Right ventricle myocardium inferior (tissue), 1 donor: ENCODE results near the gene DIO1. TPM values are rescaled to one million over a fixed set of nuclear protein-coding genes. Genes with fewer than 3 reads are reported as not detected.

Experiments used
- ATAC-seq: fragments of 200-7000 bp; cut with Tn5 transposase; one replicate; pipeline ENCODE4 v1.9.1; 2020; ENCODE audit warnings: mild to moderate bottlenecking, moderate library complexity
- DNase-seq: peaks from one replicate; pipeline ENCODE4 v3.0.0; 2021; ENCODE audit errors: missing footprints
- intact Hi-C: fragments of 100-400 bp; cut with DNase I; formaldehyde crosslinking; loops from one replicate; pipeline ENCODE4 v1.11.0; 2022
- total RNA-seq: library from RNA; stranded (reverse); fragmentation: NEBNext Ultra II Directional; extraction: Animal tissue kit (Norgen Biotek cat#: 25700); gene quantifications from one replicate; pipeline ENCODE4 v1.2.1, GENCODE V29; 2021
- donor health status: DM: no; HTN: yes; CAD: no; lungs with severe emphysema.

The DIO1 gene
- total RNA-seq, 1 donor from 2014 or later, result not detected

- intact Hi-C loops, result loop anchor here (2.0 to 5.0 kb wide), 2 partner anchors 56 to 161 kb away; partner anchors contain the start of genes LRRC42, TCEANC2 and TMEM59
- DNase-seq (no peak), ATAC-seq (no peak)
Measured at GRCh38 chr1:53891018-53891417, 3.0 kb upstream of the DIO1 start.

GRCh38 chr1:53891678-53892077, 2.3 kb upstream of the DIO1 start:
- intact Hi-C loops, result loop anchor here (2.0 to 5.0 kb wide), 2 partner anchors 55 to 161 kb away; partner anchors contain the start of genes LRRC42, TCEANC2 and TMEM59
- no peak for DNase-seq
- no peak for ATAC-seq

GRCh38 chr1:53892911-53893310, 1.1 kb upstream of the DIO1 start:
- no peak for ATAC-seq
- intact Hi-C loops, result loop anchor here (5.0 kb wide), 1 partner anchor 159 kb away; the partner anchor contains the start of genes TCEANC2 and TMEM59
- DNase-seq, result no peak

GRCh38 chr1:53894644-53895043, 657 bp downstream of the DIO1 start:
- DNase-seq, result no peak
- intact Hi-C loops, result loop anchor here (5.0 kb wide), 1 partner anchor 158 kb away; the partner anchor contains the start of genes TCEANC2 and TMEM59
- ATAC-seq, result no peak

- DNase-seq, result no peak
- no peak for ATAC-seq
- intact Hi-C loops, result no loop called here
Measured at GRCh38 chr1:53895421-53895820, 1.4 kb downstream of the DIO1 start.

GRCh38 chr1:53896635-53897229, 2.7 kb downstream of the DIO1 start:
- intact Hi-C loops, result no loop called here
- DNase-seq (no peak), ATAC-seq (no peak)

- intact Hi-C loops, result no loop called here
- peak; percentile 46 for ATAC-seq
- no peak for DNase-seq
Measured at GRCh38 chr1:53899206-53899628, 5.2 kb downstream of the DIO1 start.

- no peak for ATAC-seq
Measured at GRCh38 chr1:53899708-53900107, 5.7 kb downstream of the DIO1 start.

GRCh38 chr1:53902235-53903138, 8.5 kb downstream of the DIO1 start:
- ATAC-seq, result no peak
- no peak for DNase-seq
- intact Hi-C loops, result no loop called here

More at GRCh38 chr1:53899708-53900107, 5.7 kb downstream of the DIO1 start:
- no peak for DNase-seq
- intact Hi-C loops, result no loop called here

GRCh38 chr1:53905509-53905908, 11.5 kb downstream of the DIO1 start:
- ATAC-seq, result no peak
- intact Hi-C loops, result no loop called here
- no peak for DNase-seq

GRCh38 chr1:53906121-53906520, 12.1 kb downstream of the DIO1 start:
- intact Hi-C loops, result no loop called here
- ATAC-seq (no peak), DNase-seq (no peak)

- no peak for DNase-seq
- intact Hi-C loops, result no loop called here
Measured at GRCh38 chr1:53909946-53910345, 16.0 kb downstream of the DIO1 start.

GRCh38 chr1:53911442-53911841, 17.5 kb downstream of the DIO1 start:
- ATAC-seq (no peak), DNase-seq (no peak)
- intact Hi-C loops, result no loop called here

More at GRCh38 chr1:53909946-53910345, 16.0 kb downstream of the DIO1 start:
- ATAC-seq, result no peak

- intact Hi-C loops, result no loop called here
- DNase-seq, result no peak
- no peak for ATAC-seq
Measured at GRCh38 chr1:53913352-53914033, 19.5 kb downstream of the DIO1 start.

GRCh38 chr1:53918343-53918742, 24.4 kb downstream of the DIO1 start:
- intact Hi-C loops, result no loop called here

GRCh38 chr1:53919675-53920066, 25.7 kb downstream of the DIO1 start:
- DNase-seq (no peak), ATAC-seq (no peak)
- intact Hi-C loops, result no loop called here

More at GRCh38 chr1:53918343-53918742, 24.4 kb downstream of the DIO1 start:
- DNase-seq (no peak), ATAC-seq (no peak)

- DNase-seq (no peak), ATAC-seq (no peak)
- intact Hi-C loops, result no loop called here
Measured at GRCh38 chr1:53927376-53927881, 33.4 kb downstream of the DIO1 start.

GRCh38 chr1:53929246-53929960, 35.4 kb downstream of the DIO1 start:
- ATAC-seq, result no peak
- DNase-seq, result no peak
- intact Hi-C loops, result no loop called here
